ENCODE results near the gene KLRF2. TPM values are rescaled to one million over a fixed set of nuclear protein-coding genes. Genes with fewer than 3 reads are reported as not detected.

The KLRF2 gene
- polyA plus RNA-seq, 2 of the 4 experiments (the other 2 are of a cell fraction) = not detected

GRCh38 chr12:9851927-9852326 is 29.4 kb upstream of the KLRF2 start (continued):
- TF ChIP-seq MAZ (IDR thresholded peaks at IDR 0.05; ENCODE audit: borderline replicate concordance, low read depth, low read length) = no peak
- no peak for TF ChIP-seq HOXB5 (CRISPR knock-in tag; IDR thresholded peaks at IDR 0.05)

GRCh38 chr12:9856151-9856550 is 25.1 kb upstream of the KLRF2 start:
- DNase-seq (ENCODE audit: low read depth in 1 of 2, low spot score in 1 of 2) (no peak), FAIRE-seq (no peak), ATAC-seq (no peak)
- Histone ChIP-seq H3K4me3 (no peak overlapping the region), H3K4me1 (no peaks in the 10 kb centered on the region), H3K27ac (no peak overlapping the region), H3K9me3 (no peaks in the 10 kb centered on the region), H3K4me2 (no peak overlapping the region)
- 87% methylated on average over 1 of the region's 1 CpG for WGBS (ENCODE audit: missing lambda C conversion rate)
- TF ChIP-seq, protein P1, sequence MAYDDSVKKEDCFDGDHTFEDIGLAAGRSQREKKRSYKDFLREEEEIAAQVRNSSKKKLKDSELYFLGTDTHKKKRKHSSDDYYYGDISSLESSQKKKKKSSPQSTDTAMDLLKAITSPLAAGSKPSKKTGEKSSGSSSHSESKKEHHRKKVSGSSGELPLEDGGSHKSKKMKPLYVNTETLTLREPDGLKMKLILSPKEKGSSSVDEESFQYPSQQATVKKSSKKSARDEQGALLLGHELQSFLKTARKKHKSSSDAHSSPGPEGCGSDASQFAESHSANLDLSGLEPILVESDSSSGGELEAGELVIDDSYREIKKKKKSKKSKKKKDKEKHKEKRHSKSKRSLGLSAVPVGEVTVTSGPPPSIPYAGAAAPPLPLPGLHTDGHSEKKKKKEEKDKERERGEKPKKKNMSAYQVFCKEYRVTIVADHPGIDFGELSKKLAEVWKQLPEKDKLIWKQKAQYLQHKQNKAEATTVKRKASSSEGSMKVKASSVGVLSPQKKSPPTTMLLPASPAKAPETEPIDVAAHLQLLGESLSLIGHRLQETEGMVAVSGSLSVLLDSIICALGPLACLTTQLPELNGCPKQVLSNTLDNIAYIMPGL (CRISPR knock-in tag; IDR thresholded peaks at IDR 0.05; ENCODE audit: borderline replicate concordance) = no peak
- TF ChIP-seq KDM5A (IDR thresholded peaks at IDR 0.05) = no peak
- no peak for TF ChIP-seq HOXB5 (CRISPR knock-in tag; IDR thresholded peaks at IDR 0.05)
- no peak for TF ChIP-seq RARB (CRISPR knock-in tag; IDR thresholded peaks at IDR 0.05)
- POLR2A ChIA-PET = no interaction called here
- CTCF ChIA-PET = no interaction called here

DNA sequence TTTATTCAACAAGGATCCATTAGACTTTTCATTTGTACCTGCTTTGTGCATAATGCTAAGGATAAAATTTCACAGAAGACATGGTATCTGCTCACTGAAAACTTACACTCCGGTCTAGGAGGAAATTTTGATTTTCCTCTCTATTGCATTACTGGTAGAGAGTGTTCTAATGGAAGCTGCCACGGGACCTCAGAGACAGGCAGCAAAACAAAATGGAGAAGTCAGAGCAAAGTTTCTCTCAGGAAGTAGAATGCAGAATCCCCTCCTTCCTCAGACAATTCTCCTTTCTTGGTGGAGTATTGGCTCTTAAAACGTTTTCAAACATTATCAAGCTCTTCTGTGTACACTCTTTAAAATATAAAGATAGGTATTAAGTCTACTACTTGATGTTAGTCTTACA is 24.4 kb upstream of the KLRF2 start:
- Histone ChIP-seq H3K4me2 (no peak overlapping the region), H3K9me3 (no peaks in the 10 kb centered on the region), H3K4me3 (no peak overlapping the region), H3K27ac (no peak overlapping the region), H3K4me1 (no peaks in the 10 kb centered on the region)
- DNase-seq (ENCODE audit: low read depth in 1 of 2, low spot score in 1 of 2) (no peak), FAIRE-seq (no peak), ATAC-seq (no peak)
- WGBS (ENCODE audit: missing lambda C conversion rate) = 29% methylated on average over 3 of the region's 3 CpGs
- no peak for TF ChIP-seq SREBF2 (IDR thresholded peaks at IDR 0.05)
- ChIA-PET POLR2A (no interaction called here), CTCF (interaction anchor here (0.6 kb wide), 1 partner anchor 199 kb away, joined by 3 read pairs; no protein-coding TSS in a partner anchor)

- FAIRE-seq = no peak
- CTCF ChIA-PET = no interaction called here
These were observed 23.2 kb upstream of the KLRF2 start for GRCh38 chr12:9858135-9858534.

More at GRCh38 chr12:9858135-9858534, 23.2 kb upstream of the KLRF2 start:
- Histone ChIP-seq H3K9me3 (no peaks in the 10 kb centered on the region), H3K4me3 (no peak overlapping the region), H3K27ac (no peak overlapping the region), H3K4me2 (no peak overlapping the region), H3K4me1 (no peaks in the 10 kb centered on the region)
- no peak for TF ChIP-seq RFX5 (IDR thresholded peaks at IDR 0.05)
- no peak for TF ChIP-seq RNF2 (IDR thresholded peaks at IDR 0.05; ENCODE audit: borderline replicate concordance, low read depth)
- TF ChIP-seq EP300 (IDR thresholded peaks at IDR 0.05) = no peak
- TF ChIP-seq HDAC2 (IDR thresholded peaks at IDR 0.05) = no peak
- TF ChIP-seq MAFK (IDR thresholded peaks at IDR 0.05; ENCODE audit: partially characterized antibody) = no peak
- TF ChIP-seq, protein P2, sequence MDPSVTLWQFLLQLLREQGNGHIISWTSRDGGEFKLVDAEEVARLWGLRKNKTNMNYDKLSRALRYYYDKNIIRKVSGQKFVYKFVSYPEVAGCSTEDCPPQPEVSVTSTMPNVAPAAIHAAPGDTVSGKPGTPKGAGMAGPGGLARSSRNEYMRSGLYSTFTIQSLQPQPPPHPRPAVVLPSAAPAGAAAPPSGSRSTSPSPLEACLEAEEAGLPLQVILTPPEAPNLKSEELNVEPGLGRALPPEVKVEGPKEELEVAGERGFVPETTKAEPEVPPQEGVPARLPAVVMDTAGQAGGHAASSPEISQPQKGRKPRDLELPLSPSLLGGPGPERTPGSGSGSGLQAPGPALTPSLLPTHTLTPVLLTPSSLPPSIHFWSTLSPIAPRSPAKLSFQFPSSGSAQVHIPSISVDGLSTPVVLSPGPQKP (IDR thresholded peaks at IDR 0.05; ENCODE audit: low read depth, low read length) = no peak
- TF ChIP-seq ZC3H11A (IDR thresholded peaks at IDR 0.05) = no peak
- no peak for TF ChIP-seq CHD2 (IDR thresholded peaks at IDR 0.05; ENCODE audit: low read length, partially characterized antibody)
- TF ChIP-seq ESRRA (IDR thresholded peaks at IDR 0.05; ENCODE audit: borderline replicate concordance, low read length) = no peak
- no peak for TF ChIP-seq MAX (IDR thresholded peaks at IDR 0.05)
- TF ChIP-seq HEYL (CRISPR knock-in tag; IDR thresholded peaks at IDR 0.05) = no peak
- TF ChIP-seq POLR2A (IDR thresholded peaks at IDR 0.05; ENCODE audit: low read length) = no peak
- no peak for TF ChIP-seq TFCP2L1 (CRISPR knock-in tag; IDR thresholded peaks at IDR 0.05)
- no peak for TF ChIP-seq GATA3 (IDR thresholded peaks at IDR 0.05; ENCODE audit: borderline replicate concordance)
- no peak for TF ChIP-seq EHMT2 (IDR thresholded peaks at IDR 0.05; ENCODE audit: low read depth)
- no peak for TF ChIP-seq CBX8 (IDR thresholded peaks at IDR 0.05)
- no peak for TF ChIP-seq TP53 (CRISPR knock-in tag; IDR thresholded peaks at IDR 0.05)
- TF ChIP-seq, protein P3, sequence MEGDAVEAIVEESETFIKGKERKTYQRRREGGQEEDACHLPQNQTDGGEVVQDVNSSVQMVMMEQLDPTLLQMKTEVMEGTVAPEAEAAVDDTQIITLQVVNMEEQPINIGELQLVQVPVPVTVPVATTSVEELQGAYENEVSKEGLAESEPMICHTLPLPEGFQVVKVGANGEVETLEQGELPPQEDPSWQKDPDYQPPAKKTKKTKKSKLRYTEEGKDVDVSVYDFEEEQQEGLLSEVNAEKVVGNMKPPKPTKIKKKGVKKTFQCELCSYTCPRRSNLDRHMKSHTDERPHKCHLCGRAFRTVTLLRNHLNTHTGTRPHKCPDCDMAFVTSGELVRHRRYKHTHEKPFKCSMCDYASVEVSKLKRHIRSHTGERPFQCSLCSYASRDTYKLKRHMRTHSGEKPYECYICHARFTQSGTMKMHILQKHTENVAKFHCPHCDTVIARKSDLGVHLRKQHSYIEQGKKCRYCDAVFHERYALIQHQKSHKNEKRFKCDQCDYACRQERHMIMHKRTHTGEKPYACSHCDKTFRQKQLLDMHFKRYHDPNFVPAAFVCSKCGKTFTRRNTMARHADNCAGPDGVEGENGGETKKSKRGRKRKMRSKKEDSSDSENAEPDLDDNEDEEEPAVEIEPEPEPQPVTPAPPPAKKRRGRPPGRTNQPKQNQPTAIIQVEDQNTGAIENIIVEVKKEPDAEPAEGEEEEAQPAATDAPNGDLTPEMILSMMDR (IDR thresholded peaks at IDR 0.05) = no peak
- POLR2A ChIA-PET = no interaction called here
- ATAC-seq (no peak), DNase-seq (ENCODE audit: low read depth in 1 of 2, low spot score in 1 of 2) (no peak)
